HFFc6 (cell line): Measurements from ENCODE around the gene EPO. TPM values are rescaled to one million over a fixed set of nuclear protein-coding genes. Genes with fewer than 3 reads are reported as not detected.

Source experiments
- DNase-seq: peaks from one replicate; pipeline ENCODE4 v3.0.0-alpha.2; 2018
- H3K27ac Mint-ChIP-seq: 2 replicates; pipeline ENCODE4 v1.8.0; 2020; ENCODE audit warnings: mild to moderate bottlenecking, mixed read lengths
- H3K27me3 Mint-ChIP-seq: 2 replicates; pipeline ENCODE4 v1.8.0; 2021; ENCODE audit warnings: mild to moderate bottlenecking, moderate library complexity, mixed read lengths; ENCODE audit not compliant: insufficient read depth
- H3K36me3 Mint-ChIP-seq: 2 replicates; pipeline ENCODE4 v1.8.0; 2021; ENCODE audit warnings: low read depth, mixed read lengths
- H3K4me1 Mint-ChIP-seq: 2 replicates; pipeline ENCODE4 v1.8.0; 2020; ENCODE audit warnings: low read depth, mixed read lengths
- H3K4me3 Mint-ChIP-seq: 2 replicates; pipeline ENCODE4 v1.8.0; 2020; ENCODE audit warnings: mild to moderate bottlenecking, moderate library complexity, mixed read lengths
- H3K9me3 Mint-ChIP-seq: 2 replicates; pipeline ENCODE4 v1.8.0; 2020; ENCODE audit warnings: mild to moderate bottlenecking, mixed read lengths
- long read RNA-seq: library from polyadenylated mRNA; unstranded; transcript quantifications from one replicate; pipeline ENCODE4 v2.0.0, GENCODE V29; 2019
- total RNA-seq, 6 experiments: library from RNA; stranded (reverse); fragmentation: NEBNext Ultra II Directional; extraction: Animal tissue kit (Norgen Biotek cat#: 25700); gene quantifications; 2 replicates in 1 of 6; 3 replicates in 5 of 6; pipeline ENCODE4 v1.2.3, GENCODE V29; 2021
- TF ChIP-seq, protein P1 (sequence below): fragments of 200-600 bp; sonication (generic); IDR thresholded peaks from 2 replicates; pipeline ENCODE4 v1.5.0; 2021; ENCODE audit warnings: antibody characterized with exemption, mild to moderate bottlenecking

EPO gene
- not detected for total RNA-seq
- long read RNA-seq, result 0 reads

DNA sequence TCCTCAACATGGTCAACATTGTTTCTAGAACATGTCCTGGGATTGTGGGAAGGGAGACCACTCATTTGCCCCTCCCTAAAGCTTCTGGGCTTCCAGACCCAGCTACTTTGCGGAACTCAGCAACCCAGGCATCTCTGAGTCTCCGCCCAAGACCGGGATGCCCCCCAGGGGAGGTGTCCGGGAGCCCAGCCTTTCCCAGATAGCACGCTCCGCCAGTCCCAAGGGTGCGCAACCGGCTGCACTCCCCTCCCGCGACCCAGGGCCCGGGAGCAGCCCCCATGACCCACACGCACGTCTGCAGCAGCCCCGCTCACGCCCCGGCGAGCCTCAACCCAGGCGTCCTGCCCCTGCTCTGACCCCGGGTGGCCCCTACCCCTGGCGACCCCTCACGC lies at the start of gene EPO:
EPO (plus strand) TSS at position 190 of the 392 bp plus-strand sequence. CDS start 513 bp downstream, outside the sequence.
- TF ChIP-seq, protein P1, sequence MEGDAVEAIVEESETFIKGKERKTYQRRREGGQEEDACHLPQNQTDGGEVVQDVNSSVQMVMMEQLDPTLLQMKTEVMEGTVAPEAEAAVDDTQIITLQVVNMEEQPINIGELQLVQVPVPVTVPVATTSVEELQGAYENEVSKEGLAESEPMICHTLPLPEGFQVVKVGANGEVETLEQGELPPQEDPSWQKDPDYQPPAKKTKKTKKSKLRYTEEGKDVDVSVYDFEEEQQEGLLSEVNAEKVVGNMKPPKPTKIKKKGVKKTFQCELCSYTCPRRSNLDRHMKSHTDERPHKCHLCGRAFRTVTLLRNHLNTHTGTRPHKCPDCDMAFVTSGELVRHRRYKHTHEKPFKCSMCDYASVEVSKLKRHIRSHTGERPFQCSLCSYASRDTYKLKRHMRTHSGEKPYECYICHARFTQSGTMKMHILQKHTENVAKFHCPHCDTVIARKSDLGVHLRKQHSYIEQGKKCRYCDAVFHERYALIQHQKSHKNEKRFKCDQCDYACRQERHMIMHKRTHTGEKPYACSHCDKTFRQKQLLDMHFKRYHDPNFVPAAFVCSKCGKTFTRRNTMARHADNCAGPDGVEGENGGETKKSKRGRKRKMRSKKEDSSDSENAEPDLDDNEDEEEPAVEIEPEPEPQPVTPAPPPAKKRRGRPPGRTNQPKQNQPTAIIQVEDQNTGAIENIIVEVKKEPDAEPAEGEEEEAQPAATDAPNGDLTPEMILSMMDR, result peak; percentile 37; the same call in 1 of the 2 replicates
- Mint-ChIP-seq H3K4me3 (no peak within 1 kb of the TSS), H3K36me3 (no peaks in the 10 kb centered on the region), H3K27me3 (peaks cover 48% of the 10 kb centered on the region), H3K4me1 (peaks cover 5% of the 10 kb centered on the region), H3K9me3 (no peaks in the 10 kb centered on the region), H3K27ac (no peak within 1 kb of the TSS)
- no peak for DNase-seq

DNA sequence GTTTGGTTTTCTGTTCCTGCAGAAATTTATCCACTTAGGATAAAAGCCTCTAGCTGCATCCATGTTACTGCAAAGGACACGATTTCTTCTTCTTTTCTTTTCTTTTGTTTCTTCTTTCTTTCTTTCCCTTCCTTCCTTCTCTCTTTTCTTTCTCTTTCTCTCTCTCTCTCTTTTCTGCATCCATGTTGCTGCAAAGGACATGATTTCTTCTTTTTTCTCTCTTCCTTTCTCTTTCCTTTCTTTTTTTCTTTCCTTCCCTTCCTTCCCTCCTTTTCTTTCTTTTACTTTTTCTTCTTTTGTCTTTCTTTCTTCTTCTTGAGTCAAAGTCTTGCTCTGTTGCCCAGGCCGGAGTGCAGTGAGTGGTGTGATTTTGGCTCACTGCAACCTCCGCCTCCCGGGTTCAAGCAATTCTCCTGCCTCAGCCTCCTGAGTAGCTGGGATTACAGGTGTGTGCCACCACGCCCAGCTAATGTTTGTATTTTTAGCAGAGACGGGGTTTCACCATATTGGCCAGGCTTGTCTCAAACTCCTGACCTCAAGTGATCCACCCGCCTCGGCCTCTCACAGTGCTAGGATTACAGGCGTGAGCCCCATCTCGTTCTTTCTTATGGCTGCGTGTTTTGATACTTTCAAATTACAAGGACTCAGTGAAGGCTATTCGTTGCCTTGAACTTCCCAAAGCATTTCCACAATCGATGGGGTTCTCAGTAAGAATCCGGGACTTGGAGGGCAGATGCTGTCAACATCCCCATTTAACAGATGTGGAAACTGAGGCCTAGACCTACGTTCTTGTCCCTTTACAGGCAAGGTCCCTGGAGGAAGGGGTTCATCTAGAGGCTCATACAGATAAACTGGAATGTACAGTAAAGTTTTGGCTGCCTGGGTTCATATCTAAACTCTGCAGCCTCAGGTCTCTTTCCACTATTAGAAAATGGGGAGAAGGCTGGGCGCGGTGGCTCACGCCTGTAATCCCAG lies 48.6 kb upstream of the EPO start:
- no peak overlapping the region for H3K27ac Mint-ChIP-seq
- no peak overlapping the region for H3K4me3 Mint-ChIP-seq

DNA sequence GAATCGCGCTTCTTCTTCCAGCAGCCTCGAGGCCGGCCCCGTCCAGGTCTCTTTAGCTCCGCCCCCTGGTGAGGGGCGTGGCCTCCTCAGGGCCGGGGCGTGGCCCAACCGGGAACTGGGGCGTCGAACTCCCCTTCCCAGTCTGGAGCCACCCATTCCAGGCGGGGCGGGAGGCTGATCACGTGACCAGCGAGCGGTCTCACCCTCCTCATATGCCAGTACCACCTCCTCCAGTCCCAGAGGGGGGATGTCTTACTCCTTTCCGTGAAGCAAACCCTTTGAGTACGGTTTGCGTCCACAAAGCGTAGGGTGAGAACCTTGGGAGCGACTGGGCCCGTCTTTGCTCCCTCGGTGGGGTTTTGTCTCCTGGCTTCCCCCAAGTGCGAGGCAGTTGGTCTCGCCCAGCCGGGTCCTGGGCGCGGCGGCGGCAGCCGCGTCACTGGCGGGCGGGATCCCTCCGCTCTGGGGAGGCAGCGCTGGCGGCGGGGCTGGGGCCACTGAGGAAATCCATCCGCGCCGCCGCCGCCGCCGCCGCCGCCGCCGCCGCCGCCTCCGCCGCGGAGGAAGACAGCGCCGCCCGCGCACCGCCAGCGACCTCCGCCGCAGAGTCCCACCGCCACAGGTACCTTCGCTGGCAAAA lies 46.8 kb upstream of the EPO start, which contains the start of gene GNB2:
GNB2 (plus strand) TSS at position 439 of the 640 bp plus-strand sequence. CDS start 2,526 bp downstream, outside the sequence.
- peak; percentile 98 for DNase-seq
- Mint-ChIP-seq H3K27ac (peak within 1 kb of the TSS; percentile 97), H3K27me3 (peaks cover 17% of the 10 kb centered on the region), H3K36me3 (peaks cover 7% of the 10 kb centered on the region; the same call in 1 of the 2 replicates), H3K4me3 (peak within 1 kb of the TSS; percentile 95), H3K4me1 (peaks cover 11% of the 10 kb centered on the region; the same call in 1 of the 2 replicates), H3K9me3 (no peaks in the 10 kb centered on the region)
- TF ChIP-seq, protein P1, result no peak

More for the DNA sequence above, 48.6 kb upstream of the EPO start:
- TF ChIP-seq, protein P1, result no peak
- Mint-ChIP-seq H3K9me3 (no peaks in the 10 kb centered on the region), H3K27me3 (peaks cover 20% of the 10 kb centered on the region), H3K4me1 (peaks cover 15% of the 10 kb centered on the region), H3K36me3 (no peaks in the 10 kb centered on the region)
- DNase-seq, result no peak

DNA sequence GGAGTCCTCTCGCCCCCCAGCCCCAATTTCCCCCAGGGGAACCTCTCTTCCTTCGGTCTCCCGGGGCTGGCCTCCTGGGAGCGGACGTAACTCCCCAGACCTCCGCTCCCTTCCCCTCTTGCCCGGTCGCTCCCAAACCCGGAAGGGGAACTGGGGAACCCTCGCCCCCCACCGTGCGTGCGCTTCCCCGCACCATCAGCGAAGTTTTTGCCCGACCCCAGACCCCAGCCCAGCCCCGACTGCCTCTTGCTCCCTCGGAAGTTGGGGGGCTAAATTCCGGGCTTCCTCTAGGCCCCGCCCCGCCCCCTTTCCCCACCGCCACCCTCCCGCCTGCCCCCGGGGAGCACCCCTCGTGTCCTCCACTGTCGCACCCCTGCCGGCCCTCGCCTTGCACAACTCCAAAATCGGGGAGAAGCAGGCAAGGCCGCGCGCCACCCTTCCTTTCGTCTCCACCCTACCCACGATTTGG lies 46.3 kb upstream of the EPO start:
- DNase-seq, result no peak
- Mint-ChIP-seq H3K27me3 (peaks cover 16% of the 10 kb centered on the region), H3K36me3 (peaks cover 7% of the 10 kb centered on the region; the same call in 1 of the 2 replicates)

More for the DNA sequence above, 46.3 kb upstream of the EPO start:
- H3K27ac Mint-ChIP-seq, result peak overlapping the region; percentile 79
- H3K4me1 Mint-ChIP-seq, result peaks cover 11% of the 10 kb centered on the region; the same call in 1 of the 2 replicates
- TF ChIP-seq, protein P1, result no peak
- no peaks in the 10 kb centered on the region for H3K9me3 Mint-ChIP-seq
- peak overlapping the region; percentile 95 for H3K4me3 Mint-ChIP-seq
